ENCODE data around the gene PKLR. TPM values are rescaled to one million over a fixed set of nuclear protein-coding genes. Genes with fewer than 3 reads are reported as not detected.

The PKLR gene
- polyA plus RNA-seq, 2 donors = 0.02 to 0.04 TPM

DNA sequence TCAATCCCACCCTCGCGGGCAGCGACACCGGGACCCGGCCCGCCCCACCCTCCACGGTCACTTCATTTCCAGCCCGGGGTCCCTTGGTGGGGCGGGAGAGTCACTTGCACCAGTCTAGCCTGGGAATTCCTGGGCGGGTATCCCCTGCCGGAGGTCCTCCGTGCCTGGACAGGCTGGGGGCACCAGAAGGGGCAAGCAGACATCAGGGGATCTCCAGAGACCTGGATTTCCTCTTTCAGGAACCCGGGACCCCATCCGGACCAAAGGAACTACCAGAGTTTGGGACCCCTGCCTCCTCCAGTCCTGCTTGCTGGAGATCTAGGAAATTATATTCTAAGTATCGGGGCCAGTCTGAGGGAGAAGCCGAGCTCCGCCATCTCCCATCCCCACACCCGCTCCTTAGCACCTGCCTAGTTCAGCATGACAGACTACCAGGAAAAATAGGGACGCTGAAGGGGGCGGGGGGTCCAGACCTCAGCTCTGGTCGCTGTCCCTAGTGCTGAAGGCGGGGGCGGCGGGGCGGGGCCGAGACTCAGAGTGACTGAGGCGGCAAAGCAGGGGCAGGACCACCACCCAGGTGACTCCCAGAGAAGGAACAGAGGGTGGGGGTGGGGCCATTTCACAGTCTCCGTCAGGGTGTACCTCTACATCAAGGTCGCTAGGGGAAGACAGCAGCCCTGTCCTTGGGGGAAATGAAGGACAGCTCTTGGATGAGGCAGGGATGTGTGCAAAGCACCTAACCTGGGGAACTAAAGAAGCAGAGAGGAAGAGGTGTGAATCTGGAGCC is 23.1 kb downstream of the PKLR start:
- no peaks in the 10 kb centered on the region for H3K27me3 ChIP-seq (ENCODE audit: control insufficient read depth in 1 of 2, insufficient read depth in 2 of 2, low read length in 2 of 2)
- H3K4me1 ChIP-seq (ENCODE audit: control insufficient read depth in 2 of 2, insufficient read depth in 2 of 2, low read length in 1 of 2) = peaks cover 0 to 2% of the 10 kb centered on the region in 2 donors
- H3K9me3 ChIP-seq (ENCODE audit: control insufficient read depth in 2 of 2, insufficient read depth in 1 of 2, low read depth in 1 of 2, low read length in 1 of 2) = no peaks in the 10 kb centered on the region
- H3K27ac ChIP-seq (ENCODE audit: low read depth in 2 of 2, low read length in 1 of 2) = peak overlapping the region; percentile 15 to 85
- no peaks in the 10 kb centered on the region for H3K36me3 ChIP-seq (ENCODE audit: control insufficient read depth in 2 of 2, insufficient read depth in 2 of 2, low read length in 1 of 2)
- H3K4me3 ChIP-seq (ENCODE audit: low read depth in 1 of 2, low read length in 2 of 2) = peak overlapping the region; percentile 65
- WGBS, 2 donors = 1% methylated on average over 29 of the region's 29 CpGs

DNA sequence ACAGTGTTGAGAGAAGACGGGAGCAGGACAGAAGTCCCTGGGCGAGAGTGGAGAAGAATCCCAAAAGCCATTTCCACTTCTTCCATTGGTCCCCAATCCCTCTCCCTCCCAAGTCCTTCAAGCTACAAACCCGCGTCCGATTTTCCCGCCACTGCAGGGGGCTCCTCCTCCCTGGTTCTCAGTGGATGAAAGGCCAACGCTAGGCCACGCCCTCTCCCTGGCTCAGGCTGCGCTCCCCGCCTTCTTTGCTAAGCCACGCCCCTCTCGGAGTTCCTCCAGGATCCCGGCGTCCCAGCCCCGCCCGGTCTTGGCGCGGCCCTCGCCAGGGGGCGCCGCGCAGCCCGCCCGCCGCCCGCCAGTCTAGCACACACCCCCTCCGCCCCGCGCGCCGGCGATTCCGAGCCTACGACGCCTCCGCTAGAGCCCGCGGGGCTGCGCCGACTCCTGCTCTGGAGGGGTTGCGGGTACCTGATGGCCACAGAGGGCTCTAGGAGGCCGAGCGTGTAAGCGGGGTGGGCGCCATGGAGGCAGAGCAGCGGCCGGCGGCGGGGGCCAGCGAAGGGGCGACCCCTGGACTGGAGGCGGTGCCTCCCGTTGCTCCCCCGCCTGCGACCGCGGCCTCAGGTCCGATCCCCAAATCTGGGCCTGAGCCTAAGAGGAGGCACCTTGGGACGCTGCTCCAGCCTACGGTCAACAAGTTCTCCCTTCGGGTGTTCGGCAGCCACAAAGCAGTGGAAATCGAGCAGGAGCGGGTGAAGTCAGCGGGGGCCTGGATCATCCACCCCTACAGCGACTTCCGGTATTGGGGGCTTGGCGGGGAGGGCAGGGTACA is 24.0 kb downstream of the PKLR start, which contains the start of gene HCN3:
Gene HCN3 (plus strand): TSS at position 394 of the 832 bp plus-strand sequence. CDS start 128 bp downstream, at position 522.
- Histone ChIP-seq H3K4me1 (ENCODE audit: control insufficient read depth in 2 of 2, insufficient read depth in 2 of 2, low read length in 1 of 2) (peaks cover 0 to 2% of the 10 kb centered on the region in 2 donors), H3K4me3 (ENCODE audit: low read depth in 1 of 2, low read length in 2 of 2) (peak within 1 kb of the TSS; percentile 65), H3K9me3 (ENCODE audit: control insufficient read depth in 2 of 2, insufficient read depth in 1 of 2, low read depth in 1 of 2, low read length in 1 of 2) (no peaks in the 10 kb centered on the region), H3K36me3 (ENCODE audit: control insufficient read depth in 2 of 2, insufficient read depth in 2 of 2, low read length in 1 of 2) (no peaks in the 10 kb centered on the region), H3K27ac (ENCODE audit: low read depth in 2 of 2, low read length in 1 of 2) (peak within 1 kb of the TSS; percentile 15 to 85), H3K27me3 (ENCODE audit: control insufficient read depth in 1 of 2, insufficient read depth in 2 of 2, low read length in 2 of 2) (no peaks in the 10 kb centered on the region)
- 1% methylated on average over 65 to 68 of the region's 68 CpGs for WGBS, 2 donors

DNA sequence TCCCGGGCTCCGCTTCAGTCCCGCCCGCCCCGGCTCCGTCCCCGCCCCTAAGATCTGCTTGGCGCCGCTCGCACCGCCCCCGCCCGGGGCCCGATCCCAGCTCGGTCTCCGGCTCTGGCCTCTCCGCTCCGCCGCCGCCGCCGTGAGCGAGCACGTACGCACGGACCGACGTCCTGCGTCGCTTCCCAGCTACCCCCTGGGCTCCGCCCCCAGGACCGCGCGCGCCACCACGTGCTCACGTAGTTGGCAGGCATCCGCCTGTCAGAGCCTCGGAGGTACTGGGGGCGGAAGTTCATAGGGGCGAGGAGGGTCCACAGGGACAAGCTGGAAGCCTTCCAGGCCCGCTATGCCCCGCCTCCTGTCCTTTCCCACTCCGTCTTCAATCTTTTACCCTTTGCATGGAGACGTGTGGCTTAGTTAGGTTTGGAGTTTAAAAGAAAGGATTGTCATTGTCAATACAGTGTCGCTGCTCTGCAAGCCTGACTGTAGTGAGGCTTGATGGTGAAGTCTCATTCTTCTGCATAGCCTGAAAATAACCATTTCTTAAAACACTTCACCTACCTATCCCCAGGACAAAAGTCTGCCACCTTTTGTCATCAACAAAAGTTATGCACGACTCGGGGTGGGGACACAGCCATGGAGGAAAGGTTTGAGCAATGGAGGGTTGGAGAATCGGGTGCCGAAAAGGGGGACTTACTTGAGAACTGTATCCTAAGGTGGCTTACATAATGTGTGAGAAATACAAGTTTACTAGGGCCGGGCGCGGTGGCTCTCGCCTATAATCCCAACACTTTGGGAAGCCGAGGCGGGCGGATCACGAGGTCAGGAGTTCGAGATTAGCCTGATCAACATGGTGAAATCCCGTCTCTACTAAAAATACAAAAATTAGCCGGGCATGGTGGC is 27.6 kb downstream of the PKLR start, which contains the start of gene CLK2:
Gene CLK2 (minus strand): TSS at position 162 of the 903 bp plus-strand sequence. CDS start 2,527 bp downstream, outside the sequence.
- WGBS, 2 donors = 13 to 14% methylated on average over 59 to 61 of the region's 61 CpGs
- no peaks in the 10 kb centered on the region for H3K9me3 ChIP-seq (ENCODE audit: control insufficient read depth in 2 of 2, insufficient read depth in 1 of 2, low read depth in 1 of 2, low read length in 1 of 2)

DNA sequence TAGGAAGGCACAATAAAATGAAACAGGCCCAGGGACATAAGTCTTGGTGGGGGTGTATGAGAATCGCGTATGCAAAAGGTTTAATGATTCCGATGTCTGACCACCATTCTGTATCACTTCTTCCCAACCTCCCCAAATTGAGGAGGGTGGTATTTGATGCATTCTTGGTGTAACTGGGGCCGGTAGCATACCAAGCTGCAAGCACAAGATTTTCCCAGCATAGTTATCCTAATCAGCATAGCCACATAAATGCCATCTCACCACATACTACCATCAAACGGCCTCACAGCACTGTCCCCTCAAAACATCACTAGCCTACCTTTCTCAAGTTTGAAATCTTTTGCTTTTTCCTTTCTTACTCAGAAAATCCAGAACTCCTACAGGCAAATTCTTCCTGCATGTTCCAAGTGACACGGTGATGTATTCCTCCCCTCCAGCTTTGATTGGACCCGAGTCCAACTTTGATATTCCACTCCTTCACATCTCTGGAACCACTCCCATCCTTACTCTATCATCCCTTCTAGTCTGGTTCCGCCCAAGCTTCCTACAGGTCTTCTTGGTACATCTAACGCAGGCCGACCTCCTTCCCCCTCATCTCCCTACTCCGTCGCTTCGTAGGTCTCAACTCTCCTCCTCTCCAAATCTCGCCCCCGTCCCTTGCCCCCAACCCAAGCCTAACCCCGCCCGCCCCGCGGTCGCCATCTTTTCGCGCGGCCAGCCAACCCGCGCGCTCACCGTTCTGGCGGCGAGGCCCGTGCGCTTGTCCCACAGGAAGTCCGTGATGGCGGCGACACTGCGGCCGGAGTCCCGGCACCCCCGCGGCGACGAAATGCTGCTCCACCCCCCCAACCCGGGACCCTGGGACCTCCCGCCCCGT is 28.5 kb downstream of the PKLR start:
- peaks cover 16 to 26% of the 10 kb centered on the region in 2 donors for H3K36me3 ChIP-seq (ENCODE audit: control insufficient read depth in 2 of 2, insufficient read depth in 2 of 2, low read length in 1 of 2)
- no peaks in the 10 kb centered on the region for H3K27me3 ChIP-seq (ENCODE audit: control insufficient read depth in 1 of 2, insufficient read depth in 2 of 2, low read length in 2 of 2)
- peak overlapping the region; percentile 88 to 96 for H3K27ac ChIP-seq (ENCODE audit: low read depth in 2 of 2, low read length in 1 of 2)
- 4% methylated on average over 44 of the region's 44 CpGs for WGBS, 2 donors
- H3K4me3 ChIP-seq (ENCODE audit: low read depth in 1 of 2, low read length in 2 of 2) = peak overlapping the region; percentile 59 to 66
- H3K4me1 ChIP-seq (ENCODE audit: control insufficient read depth in 2 of 2, insufficient read depth in 2 of 2, low read length in 1 of 2) = peaks cover 0 to 2% of the 10 kb centered on the region in 2 donors
- no peaks in the 10 kb centered on the region for H3K9me3 ChIP-seq (ENCODE audit: control insufficient read depth in 2 of 2, insufficient read depth in 1 of 2, low read depth in 1 of 2, low read length in 1 of 2)

More for the DNA sequence above, 27.6 kb downstream of the PKLR start, which contains the start of gene CLK2:
- Histone ChIP-seq H3K4me1 (ENCODE audit: control insufficient read depth in 2 of 2, insufficient read depth in 2 of 2, low read length in 1 of 2) (peaks cover 0 to 2% of the 10 kb centered on the region in 2 donors), H3K27ac (ENCODE audit: low read depth in 2 of 2, low read length in 1 of 2) (peak within 1 kb of the TSS; percentile 88 to 96), H3K36me3 (ENCODE audit: control insufficient read depth in 2 of 2, insufficient read depth in 2 of 2, low read length in 1 of 2) (peaks cover 10 to 19% of the 10 kb centered on the region in 2 donors), H3K4me3 (ENCODE audit: low read depth in 1 of 2, low read length in 2 of 2) (peak within 1 kb of the TSS; percentile 59 to 66), H3K27me3 (ENCODE audit: control insufficient read depth in 1 of 2, insufficient read depth in 2 of 2, low read length in 2 of 2) (no peaks in the 10 kb centered on the region)

DNA sequence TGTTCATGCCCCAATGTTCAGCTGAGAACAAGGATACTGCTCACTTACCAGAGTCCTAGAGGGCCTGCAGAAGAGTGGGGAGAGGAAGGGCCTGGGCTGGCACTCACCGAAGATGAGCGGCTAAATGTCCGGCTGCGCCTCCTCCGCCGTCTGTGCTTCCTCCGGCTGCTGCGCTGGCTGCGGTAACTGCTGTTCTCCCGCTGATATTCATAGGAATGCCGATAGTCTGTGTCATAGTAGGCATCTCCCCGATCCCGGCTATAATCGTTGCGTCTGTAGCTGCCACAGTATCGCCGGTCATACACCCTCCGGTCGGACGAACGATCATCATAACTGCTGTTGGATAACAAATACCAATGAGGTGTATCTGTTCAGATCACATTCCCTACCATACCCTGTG is 31.9 kb downstream of the PKLR start:
- no peak overlapping the region for H3K27ac ChIP-seq (ENCODE audit: low read depth in 2 of 2, low read length in 1 of 2)
- peaks cover 0 to 2% of the 10 kb centered on the region in 2 donors for H3K4me1 ChIP-seq (ENCODE audit: control insufficient read depth in 2 of 2, insufficient read depth in 2 of 2, low read length in 1 of 2)
- peaks cover 30 to 38% of the 10 kb centered on the region in 2 donors for H3K36me3 ChIP-seq (ENCODE audit: control insufficient read depth in 2 of 2, insufficient read depth in 2 of 2, low read length in 1 of 2)
- no peaks in the 10 kb centered on the region for H3K9me3 ChIP-seq (ENCODE audit: control insufficient read depth in 2 of 2, insufficient read depth in 1 of 2, low read depth in 1 of 2, low read length in 1 of 2)
- WGBS, 2 donors = 94 to 95% methylated on average over 21 of the region's 21 CpGs
- H3K4me3 ChIP-seq (ENCODE audit: low read depth in 1 of 2, low read length in 2 of 2) = no peak overlapping the region
- H3K27me3 ChIP-seq (ENCODE audit: control insufficient read depth in 1 of 2, insufficient read depth in 2 of 2, low read length in 2 of 2) = no peaks in the 10 kb centered on the region

DNA sequence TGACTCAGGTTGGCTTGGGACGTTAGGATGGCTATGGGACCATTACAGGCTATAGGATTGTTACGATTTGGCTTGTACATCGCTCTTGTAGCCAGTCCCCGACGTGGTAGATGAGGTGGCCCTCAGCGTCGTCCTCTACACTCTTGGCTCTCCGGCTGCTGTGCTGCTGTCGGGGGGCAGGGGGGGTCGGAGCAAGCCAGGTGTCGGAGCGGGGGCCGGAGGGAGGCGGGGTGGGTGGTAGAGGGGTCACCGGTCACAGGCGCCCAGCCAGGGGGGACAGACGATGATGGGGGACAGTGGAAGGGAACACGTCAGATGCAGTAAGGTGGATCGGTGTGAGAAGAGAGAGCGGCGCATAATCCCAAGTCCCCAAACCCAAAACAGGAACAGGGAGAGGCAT is 32.6 kb downstream of the PKLR start:
- peaks cover 30 to 42% of the 10 kb centered on the region in 2 donors for H3K36me3 ChIP-seq (ENCODE audit: control insufficient read depth in 2 of 2, insufficient read depth in 2 of 2, low read length in 1 of 2)

DNA sequence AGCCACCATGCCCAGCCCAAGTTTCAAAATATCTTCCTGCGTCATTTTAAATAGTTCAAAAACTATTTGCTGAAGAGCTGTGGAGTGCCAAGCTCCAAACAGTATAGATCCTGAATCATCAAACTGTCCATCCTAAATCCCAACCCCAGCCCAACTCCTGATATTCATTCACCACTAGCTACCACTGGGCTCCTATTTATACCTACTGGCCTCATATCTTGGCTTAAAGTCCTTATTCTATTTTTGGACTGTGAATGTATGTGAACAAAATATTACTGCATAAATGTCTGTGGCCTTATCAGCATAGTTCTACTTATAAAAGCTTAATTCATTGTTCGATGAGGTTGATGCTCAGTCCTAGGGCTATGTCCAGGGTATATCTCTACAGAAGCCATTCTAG is 33.9 kb downstream of the PKLR start:
- peaks cover 30 to 45% of the 10 kb centered on the region in 2 donors for H3K36me3 ChIP-seq (ENCODE audit: control insufficient read depth in 2 of 2, insufficient read depth in 2 of 2, low read length in 1 of 2)
- H3K9me3 ChIP-seq (ENCODE audit: control insufficient read depth in 2 of 2, insufficient read depth in 1 of 2, low read depth in 1 of 2, low read length in 1 of 2) = no peaks in the 10 kb centered on the region

More for the DNA sequence above, 32.6 kb downstream of the PKLR start:
- H3K9me3 ChIP-seq (ENCODE audit: control insufficient read depth in 2 of 2, insufficient read depth in 1 of 2, low read depth in 1 of 2, low read length in 1 of 2) = no peaks in the 10 kb centered on the region
- H3K4me3 ChIP-seq (ENCODE audit: low read depth in 1 of 2, low read length in 2 of 2) = no peak overlapping the region
- no peaks in the 10 kb centered on the region for H3K27me3 ChIP-seq (ENCODE audit: control insufficient read depth in 1 of 2, insufficient read depth in 2 of 2, low read length in 2 of 2)
- 91 to 95% methylated on average over 21 of the region's 21 CpGs for WGBS, 2 donors
- H3K27ac ChIP-seq (ENCODE audit: low read depth in 2 of 2, low read length in 1 of 2) = no peak overlapping the region
- H3K4me1 ChIP-seq (ENCODE audit: control insufficient read depth in 2 of 2, insufficient read depth in 2 of 2, low read length in 1 of 2) = no peaks in the 10 kb centered on the region

DNA sequence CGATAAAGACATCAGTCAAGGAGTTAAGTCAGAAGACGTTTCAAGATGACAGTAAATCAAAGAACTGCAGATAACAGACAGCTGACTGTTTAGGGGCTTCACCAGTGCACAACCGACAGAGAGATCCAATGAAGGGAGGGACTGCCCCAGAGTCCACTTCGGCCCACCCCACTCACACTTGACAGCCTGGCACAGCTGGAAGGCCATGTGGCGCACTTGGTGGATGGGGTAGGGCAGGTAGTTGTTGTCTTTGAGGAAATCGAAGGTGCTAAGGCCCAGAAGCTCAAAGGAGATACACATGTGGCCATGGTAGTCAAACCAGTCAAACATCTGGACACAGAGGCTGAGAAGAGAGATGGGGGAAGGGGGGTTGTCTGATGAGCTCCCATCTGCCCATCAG is 34.7 kb downstream of the PKLR start:
- H3K4me3 ChIP-seq (ENCODE audit: low read depth in 1 of 2, low read length in 2 of 2) = no peak overlapping the region
- no peaks in the 10 kb centered on the region for H3K9me3 ChIP-seq (ENCODE audit: control insufficient read depth in 2 of 2, insufficient read depth in 1 of 2, low read depth in 1 of 2, low read length in 1 of 2)
- peaks cover 30 to 45% of the 10 kb centered on the region in 2 donors for H3K36me3 ChIP-seq (ENCODE audit: control insufficient read depth in 2 of 2, insufficient read depth in 2 of 2, low read length in 1 of 2)
- no peaks in the 10 kb centered on the region for H3K4me1 ChIP-seq (ENCODE audit: control insufficient read depth in 2 of 2, insufficient read depth in 2 of 2, low read length in 1 of 2)
- no peak overlapping the region for H3K27ac ChIP-seq (ENCODE audit: low read depth in 2 of 2, low read length in 1 of 2)
- H3K27me3 ChIP-seq (ENCODE audit: control insufficient read depth in 1 of 2, insufficient read depth in 2 of 2, low read length in 2 of 2) = no peaks in the 10 kb centered on the region
- WGBS, 2 donors = 82 to 83% methylated on average over 6 of the region's 6 CpGs

More for the DNA sequence above, 33.9 kb downstream of the PKLR start:
- H3K4me3 ChIP-seq (ENCODE audit: low read depth in 1 of 2, low read length in 2 of 2) = no peak overlapping the region
- H3K27ac ChIP-seq (ENCODE audit: low read depth in 2 of 2, low read length in 1 of 2) = no peak overlapping the region
- H3K4me1 ChIP-seq (ENCODE audit: control insufficient read depth in 2 of 2, insufficient read depth in 2 of 2, low read length in 1 of 2) = no peaks in the 10 kb centered on the region
- WGBS, 2 donors = 95 to 96% methylated on average over 2 of the region's 2 CpGs
- H3K27me3 ChIP-seq (ENCODE audit: control insufficient read depth in 1 of 2, insufficient read depth in 2 of 2, low read length in 2 of 2) = no peaks in the 10 kb centered on the region
